DMS53 (cell line): ENCODE measurements around the gene FBRS.

Source experiments
- DNase-seq: peaks from one replicate; lab custom pipeline; 2025; lab: John Stamatoyannopoulos, UW

FBRS gene

GRCh38 chr16:30644334-30644830, 13.8 kb upstream of the FBRS start:
- peak; percentile 49 for DNase-seq

DNA sequence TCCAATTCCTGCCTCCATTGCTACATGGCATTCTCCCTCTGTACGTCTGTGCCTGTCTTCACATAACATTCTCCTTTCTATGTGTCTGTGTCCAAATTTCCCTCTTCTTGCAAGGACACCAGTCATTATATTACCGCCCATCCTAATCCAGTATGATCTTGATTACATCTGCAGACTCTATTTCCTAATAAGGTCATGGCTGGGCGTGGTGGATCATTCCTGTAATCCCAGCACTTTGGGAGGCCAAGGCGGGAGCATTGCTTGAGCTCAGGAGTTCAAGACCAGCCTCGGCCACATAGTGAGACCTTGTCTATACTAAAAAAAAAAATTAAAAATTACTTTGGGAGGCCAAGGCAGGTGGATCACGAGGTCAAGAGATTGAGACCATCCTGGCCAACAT, 12.5 kb upstream of the FBRS start:
- DNase-seq = no peak

- no peak for DNase-seq
Observed at GRCh38 chr16:30647274-30647571, 11.0 kb upstream of the FBRS start.

- no peak for DNase-seq
Observed at GRCh38 chr16:30649725-30650368, 8.4 kb upstream of the FBRS start.

GRCh38 chr16:30650369-30651123, 7.7 kb upstream of the FBRS start, which contains the start of gene PRR14:
PRR14 (plus strand) TSS chr16:30650960; CDS start chr16:30651646, 686 bp downstream.
- DNase-seq = peak; percentile 99

GRCh38 chr16:30651124-30652004, 6.9 kb upstream of the FBRS start:
- DNase-seq = peak; percentile 84

DNA sequence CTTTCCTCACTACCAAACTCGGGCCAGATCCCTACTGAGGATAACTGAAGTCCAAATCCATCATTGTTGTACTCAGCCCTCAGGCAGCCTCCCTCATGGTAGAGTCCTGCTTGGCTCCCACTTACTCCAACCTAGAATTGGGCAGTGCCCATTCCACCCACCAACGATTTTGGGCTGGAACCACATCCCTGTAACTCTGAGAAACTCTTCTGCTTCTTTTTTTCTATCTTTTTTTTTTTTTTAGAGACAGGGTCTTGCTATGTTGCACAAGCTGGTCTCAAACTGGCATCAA, 6.3 kb upstream of the FBRS start:
- DNase-seq = no peak

- DNase-seq = no peak
Observed at GRCh38 chr16:30652718-30653117, 5.5 kb upstream of the FBRS start.

DNA sequence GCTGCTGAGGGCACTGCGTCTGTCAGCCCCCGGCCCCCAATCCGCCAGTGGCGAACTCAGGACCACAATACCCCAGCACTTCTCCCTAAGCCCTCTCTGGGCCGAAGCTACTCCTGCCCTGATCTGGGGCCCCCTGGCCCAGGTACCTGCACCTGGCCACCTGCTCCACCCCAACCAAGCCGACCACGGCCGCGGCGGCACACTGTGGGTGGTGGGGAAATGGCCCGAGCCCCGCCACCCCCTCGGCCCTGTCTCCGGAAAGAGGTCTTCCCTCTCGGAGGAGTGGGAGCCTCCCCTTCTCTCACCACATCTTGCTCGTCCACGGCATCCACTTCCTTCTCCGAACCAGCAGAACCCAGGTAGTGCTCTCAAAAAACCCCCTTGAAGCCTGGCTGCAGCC, 3.4 kb upstream of the FBRS start:
- no peak for DNase-seq

DNA sequence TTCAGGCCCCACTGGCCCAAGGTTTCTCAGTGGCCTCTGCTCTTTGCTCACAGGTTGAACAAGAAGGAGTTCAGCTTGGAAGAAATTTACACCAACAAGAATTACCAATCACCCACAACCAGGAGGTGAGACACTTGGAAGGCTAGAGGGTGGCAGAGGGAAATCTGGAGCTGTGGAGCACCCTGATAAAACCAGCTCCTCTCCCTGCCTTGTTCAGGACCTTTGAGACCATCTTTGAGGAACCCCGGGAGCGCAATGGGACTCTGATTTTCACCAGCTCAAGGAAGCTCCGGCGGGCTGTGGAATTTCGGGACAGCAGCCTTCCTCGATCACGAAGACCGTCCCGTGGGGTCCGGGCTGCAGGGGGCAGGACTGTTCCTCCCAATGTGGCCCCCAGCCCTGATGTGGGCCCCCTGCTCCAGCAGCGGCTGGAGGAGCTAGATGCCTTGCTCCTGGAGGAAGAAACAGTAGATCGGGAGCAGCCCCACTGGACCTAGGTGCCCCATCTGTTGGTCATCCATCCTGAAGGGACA, 2.4 kb upstream of the FBRS start:
- DNase-seq = no peak

- no peak for DNase-seq
Observed at GRCh38 chr16:30656388-30656787, 1.8 kb upstream of the FBRS start.

- peak; percentile 85 for DNase-seq
Observed at GRCh38 chr16:30656974-30657865, 1.0 kb upstream of the FBRS start.

GRCh38 chr16:30658731-30659506, 688 bp downstream of the FBRS start:
- DNase-seq = peak; percentile 96

DNA sequence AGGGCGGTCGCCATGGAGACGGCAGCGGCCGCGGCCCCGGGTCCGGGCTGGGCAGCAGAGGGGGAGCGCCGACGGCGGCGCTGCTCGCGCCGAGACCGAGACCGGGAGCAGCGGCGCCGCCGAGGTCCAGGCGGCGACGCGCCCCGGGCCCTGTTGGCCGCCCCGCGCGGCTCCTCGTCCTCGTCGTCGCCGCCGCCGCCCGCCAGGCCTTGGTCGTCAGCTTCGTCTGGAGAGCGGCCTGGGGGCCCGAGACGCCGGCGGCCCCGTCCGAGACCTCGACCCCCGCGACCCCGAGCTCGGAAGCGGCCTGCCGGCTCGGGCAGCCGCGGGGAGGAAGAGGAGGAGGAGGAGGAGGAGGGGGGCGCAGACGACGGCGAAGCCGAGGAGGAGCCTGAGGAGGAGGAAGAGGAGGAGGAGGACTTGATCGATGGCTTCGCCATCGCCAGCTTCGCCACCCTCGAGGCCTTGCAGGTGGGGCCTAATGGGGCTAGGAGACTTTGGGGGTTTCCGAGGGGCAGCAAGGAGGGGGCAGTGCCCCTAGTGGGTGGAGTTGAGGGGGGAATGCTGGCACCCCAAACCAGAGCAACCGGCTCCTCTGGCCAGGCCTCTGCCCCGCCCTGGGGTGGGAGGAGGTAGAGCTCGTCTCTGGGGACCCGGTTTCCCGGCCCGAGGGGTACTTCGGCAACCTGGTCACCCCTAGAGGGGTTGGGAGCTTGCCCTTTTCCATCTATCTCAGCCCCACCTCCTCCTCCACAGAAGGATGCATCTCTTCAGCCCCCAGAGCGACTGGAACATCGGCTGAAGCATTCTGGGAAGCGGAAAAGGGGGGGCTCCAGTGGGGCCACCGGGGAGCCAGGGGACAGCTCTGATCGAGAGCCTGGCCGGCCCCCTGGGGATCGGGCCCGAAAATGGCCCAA, 1.5 kb downstream of the FBRS start:
- peak; percentile 26 for DNase-seq

GRCh38 chr16:30660424-30661261, 2.4 kb downstream of the FBRS start:
- DNase-seq = no peak

- no peak for DNase-seq
Observed at GRCh38 chr16:30662449-30662848, 4.2 kb downstream of the FBRS start.

- DNase-seq = no peak
Observed at GRCh38 chr16:30663038-30663437, 4.8 kb downstream of the FBRS start.

DNA sequence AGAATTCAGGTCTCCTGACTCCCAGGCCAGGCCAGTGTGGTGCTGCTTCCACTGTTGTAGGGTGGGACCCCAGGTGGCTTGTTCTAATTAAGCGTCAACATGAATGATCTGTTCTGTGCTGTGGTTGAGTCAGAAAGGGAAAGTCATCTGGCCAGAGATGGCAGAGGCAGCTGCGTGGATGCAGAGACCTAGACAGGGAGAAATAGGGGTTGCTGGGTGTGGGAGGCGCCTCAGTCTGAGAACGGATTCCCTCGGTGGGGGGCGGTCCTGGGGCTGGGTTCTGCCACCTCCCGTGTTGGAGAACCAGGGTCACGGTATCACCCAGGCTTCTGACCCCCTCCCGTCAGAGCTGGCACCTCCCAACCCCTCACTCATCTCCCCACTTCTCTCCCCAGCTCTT, 5.6 kb downstream of the FBRS start:
- DNase-seq = no peak

- no peak for DNase-seq
Observed at GRCh38 chr16:30664616-30665109, 6.4 kb downstream of the FBRS start.
